Stimulated activated CD8-positive, alpha-beta memory T cell treated with anti-CD3 and anti-CD28 coated beads, Interleukin-7, amount 100 ng/mL, for 48 hours (primary cell): ENCODE measurements around the gene QTRT2.

ENCODE experiments used
- DNase-seq, 2 donors: peaks; one replicate each; pipeline ENCODE4 v3.0.0-alpha.2; 2020; ENCODE audit warnings: low read depth in 1 of 2; ENCODE audit errors: extremely low read depth in 1 of 2

QTRT2 gene

DNA sequence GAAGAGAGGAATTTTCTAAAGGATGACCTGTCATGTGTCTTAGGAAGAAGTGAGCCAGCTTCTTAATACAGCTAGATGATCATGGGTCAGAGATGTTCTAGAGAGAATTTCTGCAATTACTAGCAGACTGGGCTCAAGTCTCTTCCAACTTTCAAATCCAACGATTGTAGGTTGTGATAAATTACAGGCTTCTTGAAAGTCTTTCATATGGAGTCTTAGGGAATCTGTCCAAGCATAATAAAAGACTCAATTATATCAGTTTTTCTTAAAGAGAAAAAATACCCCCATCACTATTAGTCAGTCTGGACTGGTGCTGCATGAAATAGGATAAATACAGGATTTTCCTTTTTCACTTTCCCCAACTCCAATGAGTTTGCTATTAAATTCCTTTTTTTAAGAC is 63.2 kb downstream of the QTRT2 start:
- no peak for DNase-seq

DNA sequence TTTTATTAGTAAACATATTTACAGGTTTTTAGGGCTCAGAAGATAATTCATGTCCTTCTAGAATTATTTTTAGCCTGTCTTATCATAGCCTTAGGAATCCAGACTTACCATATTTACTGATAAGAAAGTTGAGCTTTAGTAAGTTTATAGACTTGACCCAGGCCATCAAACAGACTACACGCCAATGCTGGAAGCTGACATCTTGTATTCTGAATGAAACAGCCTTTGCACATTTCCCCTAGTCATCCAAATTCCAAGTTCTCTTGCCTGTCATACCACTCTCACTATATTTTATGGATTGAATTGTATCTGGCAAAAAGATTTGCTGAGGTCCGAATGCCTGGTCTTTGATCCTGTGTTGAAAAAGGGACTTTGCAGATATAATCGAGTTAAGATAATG is 63.7 kb downstream of the QTRT2 start:
- DNase-seq: no peak

DNA sequence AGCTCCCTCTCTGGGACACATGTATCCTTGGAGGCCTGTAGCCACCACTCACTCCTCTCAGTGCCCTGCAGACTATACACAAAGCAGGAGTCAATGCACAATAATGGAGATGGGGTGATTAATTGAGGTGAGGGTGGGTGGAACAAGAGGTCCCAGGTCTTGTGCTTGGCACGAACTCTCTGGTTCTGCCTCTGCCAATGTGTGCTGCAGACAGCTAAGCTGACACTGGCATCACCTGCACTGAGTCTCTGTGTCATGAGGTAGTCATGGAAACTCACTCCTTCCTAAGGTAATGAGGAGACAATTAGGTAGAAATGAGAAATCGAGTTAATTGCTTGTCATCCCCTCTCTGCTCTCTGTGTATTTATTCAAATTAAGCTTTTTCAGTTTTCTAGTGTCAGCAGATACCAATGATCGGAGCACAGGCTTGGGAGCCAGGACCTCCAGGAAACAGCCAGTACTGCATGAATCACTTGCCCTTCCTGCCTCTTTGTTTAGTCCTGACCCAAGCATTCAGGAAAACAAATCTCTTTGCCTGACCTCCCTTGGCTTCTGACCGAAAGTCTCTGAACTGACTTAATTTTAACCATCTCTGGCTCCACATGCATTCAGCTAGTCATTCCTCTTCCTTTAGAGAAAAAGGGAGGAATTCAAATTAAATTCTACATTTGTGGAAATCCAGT is 65.6 kb downstream of the QTRT2 start:
- DNase-seq: no peak

DNA sequence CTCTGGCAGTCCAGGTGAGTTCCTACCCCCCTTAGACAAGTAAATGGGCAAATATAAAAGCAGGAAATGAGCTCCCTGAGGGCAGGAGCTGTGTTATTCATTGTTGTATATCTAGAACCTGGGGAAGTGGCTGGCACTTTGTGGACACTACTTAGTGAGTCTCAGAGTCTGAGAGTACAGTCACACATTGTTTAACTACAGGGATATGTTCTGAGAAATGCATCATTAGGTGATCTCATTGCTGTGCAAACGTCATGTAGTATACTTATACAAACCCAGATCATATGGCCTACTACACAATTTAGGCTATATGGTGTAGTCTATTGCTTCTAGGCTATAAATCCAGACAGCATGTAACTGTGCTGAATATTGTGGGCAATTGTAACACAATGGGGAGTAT is 69.9 kb downstream of the QTRT2 start:
- no peak for DNase-seq

DNA sequence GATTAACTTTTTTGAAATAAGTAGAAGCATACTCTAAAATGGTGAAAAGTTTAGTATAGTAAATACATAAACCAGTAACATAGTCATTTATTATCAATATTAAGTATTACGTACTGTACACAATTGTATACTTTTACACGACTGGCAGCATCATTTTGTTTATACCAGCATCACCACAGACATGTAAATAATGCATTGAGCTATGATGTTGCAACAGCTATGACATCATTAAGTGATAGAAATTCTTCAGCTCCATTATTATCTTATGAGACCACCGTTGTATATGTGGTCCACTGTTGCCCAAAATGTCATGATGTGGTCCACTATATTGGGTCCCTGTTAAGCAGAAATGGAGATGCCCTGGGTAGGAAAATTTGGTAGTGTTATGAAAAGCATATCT is 71.0 kb downstream of the QTRT2 start:
- DNase-seq: no peak

DNA sequence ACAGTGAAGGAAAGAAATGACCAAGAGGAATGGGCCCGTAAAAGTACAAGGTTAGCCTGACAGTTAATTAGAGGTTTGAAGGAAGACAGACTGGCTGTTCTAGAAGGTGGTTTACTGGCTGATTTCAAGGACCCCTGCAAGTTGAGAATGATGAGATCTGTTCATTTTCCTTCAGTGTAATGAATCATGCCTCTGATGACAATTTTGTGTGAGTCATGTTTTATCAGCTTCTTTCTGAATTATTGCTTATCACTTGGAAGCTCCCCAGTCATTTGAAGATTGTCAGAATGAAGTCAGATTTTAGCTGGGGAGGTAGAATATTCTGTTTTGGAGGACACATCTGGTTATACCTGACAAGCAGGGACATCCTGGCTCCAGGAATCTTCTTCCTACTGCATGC is 71.7 kb downstream of the QTRT2 start:
- no peak for DNase-seq

DNA sequence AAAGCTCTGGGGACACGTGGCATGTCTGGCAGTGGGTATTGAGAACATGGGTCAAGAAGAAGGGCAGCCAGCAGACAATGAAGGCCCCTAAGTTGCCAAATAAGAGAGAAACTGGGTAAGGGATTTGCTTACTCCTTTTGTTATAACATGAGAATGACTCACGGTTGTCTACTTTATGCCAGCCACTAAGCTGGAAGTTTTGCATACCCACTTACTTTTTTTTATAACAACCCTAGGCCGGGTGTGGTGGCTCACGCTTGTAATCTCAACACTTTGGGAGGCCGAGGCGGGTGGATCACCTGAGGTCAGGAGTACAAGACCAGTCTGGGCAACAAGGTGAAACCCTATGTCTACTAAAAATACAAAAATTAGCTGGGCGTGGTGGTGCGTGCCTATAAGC is 72.3 kb downstream of the QTRT2 start:
- DNase-seq: no peak

DNA sequence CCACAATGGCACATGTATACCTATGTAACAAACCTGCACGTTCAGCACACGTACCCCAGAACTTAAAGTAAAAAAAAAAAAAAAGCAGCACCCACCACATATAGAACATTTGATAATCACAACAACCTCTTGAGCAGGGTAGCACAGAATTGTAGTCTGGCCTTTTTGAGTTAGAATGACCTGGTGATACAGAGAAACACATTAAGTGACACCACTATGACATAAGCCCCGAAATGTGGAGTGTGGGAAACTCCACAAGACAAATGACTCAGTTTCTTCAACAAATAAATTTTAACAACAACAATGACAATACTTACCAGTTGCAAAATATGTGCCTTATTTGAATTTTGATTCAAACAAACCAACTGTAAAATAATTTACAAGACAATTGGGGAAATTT is 76.0 kb downstream of the QTRT2 start:
- no peak for DNase-seq

DNA sequence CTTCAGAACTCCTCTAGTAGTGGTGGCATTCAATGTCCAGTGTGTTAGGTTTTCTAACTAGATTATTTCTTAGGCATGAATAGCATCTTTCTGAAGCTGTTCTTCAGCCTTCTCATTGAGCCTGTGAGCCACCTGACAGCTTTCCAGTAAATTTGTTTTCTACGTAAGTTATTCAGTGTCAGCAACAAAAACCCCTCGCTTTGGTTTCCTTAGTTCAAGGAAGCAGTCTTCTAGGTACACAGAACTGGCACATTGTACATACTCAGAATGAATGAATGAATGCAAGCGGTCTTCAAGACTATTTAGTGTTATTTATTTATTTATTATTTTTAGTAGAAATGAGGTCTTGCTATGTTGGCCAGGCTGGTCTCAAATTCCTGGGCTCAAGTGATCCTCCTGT is 77.4 kb downstream of the QTRT2 start:
- DNase-seq: no peak
